Superior temporal gyrus (tissue), 1 donor: ENCODE data around the gene NSUN7.

Source experiments
- DNase-seq: peaks from one replicate; pipeline ENCODE4 v3.0.0-alpha.2; 2016; ENCODE audit errors: extremely low spot score

Gene NSUN7

GRCh38 chr4:40820101-40820500 lies 70.3 kb downstream of the NSUN7 start:
- no peak for DNase-seq

DNA sequence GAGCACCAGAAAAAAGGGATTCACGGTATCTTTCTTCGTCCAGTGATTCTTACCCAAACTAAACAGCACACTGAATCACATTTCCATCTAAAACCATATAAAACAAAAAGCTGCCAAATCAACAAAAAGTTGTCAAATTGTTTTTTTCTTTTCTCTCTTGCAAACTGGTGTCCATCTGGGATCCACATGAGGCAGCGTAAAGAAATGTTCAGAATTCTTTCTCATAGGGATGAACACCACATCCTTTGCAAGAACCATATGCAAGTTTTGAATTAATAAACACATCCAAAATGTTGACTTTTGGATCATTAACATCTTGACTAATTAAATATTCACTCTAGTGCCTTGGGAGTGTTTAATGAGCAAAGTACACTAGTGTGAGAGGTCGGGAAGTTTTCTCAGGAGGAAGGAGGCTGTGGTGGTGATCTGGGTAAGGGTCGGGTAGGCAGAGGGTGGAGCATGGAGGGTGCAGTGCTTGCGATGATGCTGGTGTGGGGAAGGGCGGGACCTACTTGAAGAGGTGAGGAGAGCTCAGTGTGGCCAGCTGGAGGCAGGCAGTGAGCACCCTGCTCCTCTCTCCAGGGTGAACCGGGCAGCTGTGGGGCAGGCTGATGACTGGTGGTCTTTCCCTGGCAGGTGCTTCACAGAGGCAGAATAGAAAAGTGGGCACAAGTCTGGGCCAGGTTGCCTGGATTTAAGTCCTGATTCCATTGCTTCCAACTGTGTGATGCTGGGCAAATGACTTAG lies 72.8 kb downstream of the NSUN7 start:
- no peak for DNase-seq

DNA sequence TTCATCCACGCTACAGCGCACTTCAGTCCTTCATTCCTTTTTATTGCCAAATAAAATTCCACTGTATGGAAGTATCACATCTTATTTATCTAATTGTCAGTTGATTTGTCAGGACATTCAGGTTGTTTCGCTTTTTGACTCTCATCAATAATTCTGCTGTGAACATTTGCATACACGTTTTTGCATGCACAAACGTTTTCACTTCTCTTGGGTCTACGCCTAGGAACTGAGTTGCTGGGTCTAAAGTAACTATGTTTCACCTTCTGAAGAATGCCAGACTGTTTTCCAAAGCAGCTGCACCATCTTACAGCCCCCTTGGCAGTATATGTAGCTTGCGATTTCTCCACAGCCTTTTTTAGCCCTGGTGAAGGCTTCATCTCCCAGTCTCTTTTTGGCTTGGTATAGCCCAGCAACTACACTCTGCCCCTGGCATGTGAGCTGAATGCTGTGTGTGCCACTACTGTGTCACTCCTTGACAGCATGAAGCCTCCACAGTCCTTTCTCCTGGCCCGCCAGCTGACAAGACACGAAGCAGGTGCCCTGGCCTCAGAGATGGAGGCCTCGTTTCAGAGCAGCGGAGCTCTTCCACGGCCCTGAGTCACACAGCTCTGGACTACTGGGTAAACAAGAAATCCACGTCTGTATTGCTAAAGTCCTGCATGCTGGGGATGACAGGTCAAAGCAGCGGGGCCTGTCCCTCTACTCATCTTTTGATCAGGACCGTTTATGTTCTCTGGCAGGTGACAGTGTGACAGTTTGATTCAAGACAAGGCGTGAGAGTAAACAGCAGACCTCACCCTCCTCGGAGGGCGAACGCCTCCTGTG lies 75.5 kb downstream of the NSUN7 start:
- DNase-seq = no peak

DNA sequence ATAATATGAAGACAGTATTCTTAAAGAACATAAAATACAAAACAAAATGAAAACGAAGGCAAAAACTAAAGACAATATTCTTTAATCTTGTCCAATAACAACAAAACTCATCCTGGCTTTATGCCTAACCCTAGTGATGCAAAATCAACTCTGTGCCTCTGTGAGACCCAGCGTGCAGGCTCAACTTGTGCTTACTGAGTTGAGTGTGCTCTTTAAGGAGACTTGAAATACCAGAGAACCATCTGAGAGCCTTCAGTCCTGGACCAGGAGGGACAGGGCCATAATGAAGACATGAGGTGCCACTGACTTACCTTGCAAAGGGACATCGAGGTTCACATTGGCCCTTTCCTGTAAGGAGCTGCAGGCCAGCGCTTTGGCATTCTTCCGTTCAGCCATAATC lies 77.1 kb downstream of the NSUN7 start:
- DNase-seq = no peak

DNA sequence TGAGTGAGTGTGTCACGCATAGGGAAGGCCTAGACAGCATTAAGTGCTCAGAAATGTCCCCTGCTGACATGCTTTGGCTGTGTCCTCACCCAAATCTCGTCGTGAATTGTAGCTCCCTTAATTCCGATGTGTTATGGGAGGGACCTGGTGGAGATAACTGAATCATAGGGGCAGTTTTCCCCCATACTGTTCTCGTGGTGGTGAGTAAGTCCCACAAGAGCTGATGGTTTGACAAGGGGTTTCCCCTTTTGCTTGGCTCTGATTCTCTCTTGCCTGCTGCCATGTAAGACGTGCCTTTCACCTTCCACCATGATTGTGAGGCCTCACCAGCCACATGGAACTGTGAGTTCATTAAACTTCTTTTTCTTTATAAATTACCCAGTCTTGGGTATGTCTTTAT lies 78.0 kb downstream of the NSUN7 start:
- DNase-seq = no peak

DNA sequence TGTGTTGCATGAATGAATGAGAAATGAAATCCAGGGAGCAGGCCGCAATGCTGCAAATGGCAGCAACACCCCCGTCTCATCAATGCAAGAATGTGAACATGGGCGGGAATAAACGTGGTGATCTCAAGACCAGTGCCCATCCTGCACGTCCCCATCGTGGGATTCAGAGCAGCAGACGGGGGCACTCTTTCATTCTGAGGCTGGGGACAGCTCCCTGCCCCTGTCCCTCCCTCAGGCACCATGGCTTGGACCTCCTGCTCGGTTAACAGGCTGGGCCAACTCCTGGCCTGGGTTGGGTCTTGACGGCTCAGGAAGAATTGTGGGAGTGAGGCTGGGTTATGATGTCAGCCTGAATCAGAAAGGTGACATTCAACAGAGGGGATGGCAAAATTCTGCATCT lies 78.9 kb downstream of the NSUN7 start:
- DNase-seq = no peak

GRCh38 chr4:40829586-40829985 lies 79.8 kb downstream of the NSUN7 start:
- no peak for DNase-seq

GRCh38 chr4:40831146-40831907 lies 81.6 kb downstream of the NSUN7 start:
- peak; percentile 82 for DNase-seq

- no peak for DNase-seq
These were observed 82.4 kb downstream of the NSUN7 start for GRCh38 chr4:40832175-40832574.

- DNase-seq = no peak
These were observed 83.5 kb downstream of the NSUN7 start for GRCh38 chr4:40833212-40833611.

- DNase-seq = no peak
These were observed 87.5 kb downstream of the NSUN7 start for GRCh38 chr4:40837094-40837870.

DNA sequence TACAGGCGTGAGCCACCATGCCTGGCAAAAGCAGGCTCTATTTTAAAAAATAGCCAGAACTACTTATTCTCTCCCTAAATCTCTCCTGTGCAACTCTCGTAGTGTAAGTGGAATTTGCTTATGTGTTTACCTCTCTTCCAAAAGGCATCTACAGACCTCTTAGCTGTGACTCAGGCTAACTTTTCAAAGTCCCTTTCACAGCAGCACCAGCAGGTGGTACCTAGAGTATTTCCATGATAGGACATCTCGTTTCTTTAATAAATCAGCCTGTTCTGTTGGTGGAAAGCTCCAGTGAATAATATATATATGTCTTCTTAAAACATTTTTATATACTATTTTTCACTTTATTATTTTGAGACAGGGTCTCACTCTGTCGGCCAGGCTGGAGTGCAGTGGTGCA lies 89.0 kb downstream of the NSUN7 start:
- no peak for DNase-seq

DNA sequence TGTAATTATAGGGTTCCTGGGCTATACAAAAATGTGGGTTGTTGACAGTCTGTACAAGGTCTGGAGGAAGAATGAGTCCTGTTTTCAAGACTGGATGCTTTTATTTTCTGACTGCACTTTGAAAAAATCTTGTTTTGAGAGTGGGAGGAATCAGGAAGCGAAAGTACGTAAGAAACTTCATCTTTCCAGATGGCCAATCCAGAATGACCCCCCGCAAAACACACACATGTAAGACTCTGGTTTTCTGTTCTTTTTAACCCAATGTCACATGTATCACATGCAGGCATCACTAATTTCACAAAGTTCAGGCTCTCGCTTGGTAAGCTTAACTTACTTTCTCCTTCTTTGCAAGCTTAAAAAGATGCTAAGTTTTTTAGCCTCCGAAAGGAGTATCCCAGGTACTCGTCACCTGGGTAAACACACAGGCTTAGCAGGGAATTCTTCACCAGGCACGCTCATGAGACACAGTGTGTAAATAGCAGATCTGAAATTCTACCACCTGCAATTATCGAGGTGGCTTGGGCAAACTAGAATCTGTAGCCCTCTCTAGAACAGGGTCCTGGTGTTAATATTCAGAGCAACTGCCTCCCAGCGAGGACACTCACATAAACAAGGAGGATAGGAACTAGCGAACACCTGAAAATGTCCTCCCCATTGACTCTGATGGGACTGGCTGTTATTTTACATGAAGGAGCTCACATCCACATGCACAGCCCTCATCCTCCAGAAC lies 90.7 kb downstream of the NSUN7 start:
- no peak for DNase-seq

DNA sequence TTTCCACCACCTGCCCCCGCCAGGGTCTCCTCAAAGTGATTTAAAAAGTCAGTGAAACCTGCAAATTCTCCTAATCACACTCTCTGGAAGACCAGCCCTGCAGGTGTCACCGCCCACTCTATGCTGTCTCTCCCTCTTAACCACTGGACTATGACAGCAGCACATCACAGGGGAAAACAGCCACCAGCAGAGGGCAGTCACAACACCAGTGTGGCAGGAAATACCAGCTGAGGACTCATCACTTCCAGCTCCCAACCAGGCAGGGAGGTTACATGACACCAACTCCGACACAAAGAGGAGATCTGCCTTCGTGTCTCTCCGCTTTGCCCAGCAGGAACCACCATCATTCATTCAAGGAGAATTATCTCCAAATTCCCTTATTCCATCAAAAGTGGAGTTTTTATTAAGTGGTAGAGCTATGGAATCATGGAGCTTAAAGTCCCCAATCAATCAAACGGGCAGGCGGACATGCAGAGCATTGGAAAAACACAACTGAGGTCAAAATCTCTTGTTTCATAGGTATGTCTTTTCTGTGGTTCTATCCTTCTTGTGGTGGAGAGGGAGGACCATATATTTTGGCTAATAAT lies 91.3 kb downstream of the NSUN7 start:
- peak; percentile 89 for DNase-seq

DNA sequence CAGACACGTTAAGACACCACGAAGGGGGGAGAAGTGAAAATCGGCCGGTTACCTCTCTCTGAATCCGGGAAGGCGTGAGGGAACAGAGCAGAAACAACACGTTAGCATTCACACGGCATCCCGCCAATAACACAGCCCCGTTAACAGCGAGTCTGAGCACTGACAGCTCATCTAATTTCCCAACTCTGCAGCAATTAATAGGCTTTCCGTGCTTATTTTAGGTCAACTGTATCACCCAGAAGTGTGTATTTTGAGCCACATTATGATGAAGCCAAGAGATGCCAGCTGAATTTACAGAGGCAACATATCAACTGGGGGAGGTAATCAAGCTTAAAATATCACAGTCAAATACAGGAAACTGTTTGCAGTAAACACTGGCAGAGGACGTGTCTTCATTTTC lies 92.6 kb downstream of the NSUN7 start:
- DNase-seq = peak; percentile 63

DNA sequence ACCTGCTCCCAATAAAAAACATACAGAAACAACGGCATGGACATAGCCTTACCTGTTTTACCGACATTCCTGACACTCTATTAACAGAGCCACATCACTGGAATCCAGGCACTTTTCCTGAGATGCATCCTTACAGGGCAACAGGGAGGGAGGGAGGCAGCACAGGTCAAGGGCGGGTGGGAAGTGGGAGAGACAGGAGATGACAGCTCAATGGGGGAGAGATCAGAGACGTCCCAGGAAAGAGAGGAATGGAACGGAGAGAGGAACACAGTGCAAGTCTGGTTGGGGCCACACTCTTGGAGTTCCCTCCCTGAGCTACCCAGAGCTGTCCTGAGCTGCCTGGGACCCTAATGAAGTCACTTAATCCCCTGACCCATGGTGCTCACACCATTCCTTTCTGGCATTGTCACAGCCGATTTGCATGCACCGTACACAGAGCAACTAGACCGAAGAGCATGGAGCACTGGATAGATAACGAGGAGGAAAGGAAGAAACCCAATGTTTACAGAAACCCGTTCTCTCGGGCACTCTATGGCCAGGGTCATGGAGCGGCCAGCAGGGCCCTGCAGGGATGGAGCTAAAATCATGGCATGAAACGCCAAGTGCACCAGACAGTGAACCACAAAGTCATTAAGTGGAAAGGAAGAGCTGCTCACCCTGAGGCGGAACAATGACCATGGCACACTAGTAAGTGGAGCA lies 93.1 kb downstream of the NSUN7 start:
- no peak for DNase-seq

DNA sequence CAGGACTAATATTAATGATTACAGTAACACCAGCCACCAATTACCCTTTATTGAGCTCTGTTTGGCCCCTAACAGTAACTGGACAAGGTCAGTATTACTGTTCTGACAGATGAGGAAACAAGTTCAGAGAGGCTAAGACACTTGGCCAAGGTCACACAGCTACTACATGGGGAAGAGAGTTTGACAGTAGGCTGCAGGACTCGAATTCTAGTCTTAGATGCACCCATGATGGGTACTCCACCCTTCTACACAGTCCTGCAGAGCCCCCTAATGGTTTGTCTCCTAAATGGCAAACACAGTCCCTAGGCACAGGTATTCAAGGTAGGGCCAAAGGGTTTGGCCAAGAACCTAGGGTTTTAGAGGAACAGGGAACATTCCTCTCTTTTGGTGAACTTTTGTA lies 93.9 kb downstream of the NSUN7 start:
- DNase-seq = no peak

GRCh38 chr4:40844261-40844660 lies 94.5 kb downstream of the NSUN7 start:
- no peak for DNase-seq

DNA sequence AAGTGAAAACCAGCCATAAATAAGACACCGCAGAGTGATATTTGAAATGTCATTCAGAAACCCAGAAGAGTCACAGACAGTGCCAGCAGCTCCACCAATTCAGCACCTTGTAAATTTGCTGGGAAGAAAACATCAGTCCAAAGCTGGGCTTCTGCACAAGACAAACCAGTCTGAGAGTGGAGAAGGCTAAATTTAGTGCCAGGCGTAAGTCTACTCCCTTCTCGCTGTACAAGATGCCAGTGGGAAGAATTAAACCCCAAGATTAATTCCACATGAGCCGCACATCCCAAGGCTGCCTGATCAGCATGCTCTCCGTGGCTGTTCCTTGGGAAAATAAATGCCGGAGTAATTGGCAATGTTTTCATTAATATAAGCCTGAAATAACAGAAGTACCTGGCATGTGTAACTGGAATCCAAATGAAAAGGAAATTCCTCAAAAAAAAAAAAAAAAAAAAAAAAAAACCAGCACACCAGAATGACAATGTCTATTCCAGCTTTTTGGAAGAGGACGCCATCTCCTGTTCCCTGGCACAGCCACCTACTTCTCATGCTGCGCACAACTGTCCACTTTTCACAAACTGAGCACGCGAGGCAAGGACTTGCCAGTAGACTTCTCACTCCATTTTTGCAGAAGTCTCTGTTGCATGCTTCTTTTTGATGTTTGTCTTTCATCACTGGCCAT lies 95.5 kb downstream of the NSUN7 start:
- DNase-seq = peak; percentile 77
